ENCODE data around the gene VPS18.

Gene VPS18

GRCh38 chr15:40902605-40903561 is 8.6 kb downstream of the VPS18 start:
- peak; percentile 98 for DNase-seq

GRCh38 chr15:40904552-40905201 is 10.4 kb downstream of the VPS18 start:
- no peak for DNase-seq

GRCh38 chr15:40906091-40906990 is 12.1 kb downstream of the VPS18 start:
- peak; percentile 41 for DNase-seq

GRCh38 chr15:40906991-40907802 is 12.9 kb downstream of the VPS18 start:
- DNase-seq = no peak

GRCh38 chr15:40908095-40908494 is 13.8 kb downstream of the VPS18 start:
- DNase-seq = no peak

- peak; percentile 46 for DNase-seq
Observed at GRCh38 chr15:40909662-40910630, 15.7 kb downstream of the VPS18 start.

GRCh38 chr15:40911141-40911540 is 16.9 kb downstream of the VPS18 start:
- DNase-seq = no peak

GRCh38 chr15:40911693-40912092 is 17.4 kb downstream of the VPS18 start:
- DNase-seq = no peak

- no peak for DNase-seq
Observed at GRCh38 chr15:40912478-40912877, 18.2 kb downstream of the VPS18 start.

- no peak for DNase-seq
Observed at GRCh38 chr15:40914013-40914412, 19.8 kb downstream of the VPS18 start.

- no peak for DNase-seq
Observed at GRCh38 chr15:40914486-40914885, 20.2 kb downstream of the VPS18 start.

GRCh38 chr15:40915116-40915661 is 20.9 kb downstream of the VPS18 start:
- DNase-seq = no peak

- no peak for DNase-seq
Observed at GRCh38 chr15:40915679-40916078, 21.4 kb downstream of the VPS18 start.

GRCh38 chr15:40917585-40917984 is 23.3 kb downstream of the VPS18 start:
- no peak for DNase-seq

- DNase-seq = no peak
Observed at GRCh38 chr15:40918146-40918798, 24.0 kb downstream of the VPS18 start.

- DNase-seq = no peak
Observed at GRCh38 chr15:40918799-40919392, 24.6 kb downstream of the VPS18 start.

- DNase-seq = no peak
Observed at GRCh38 chr15:40921949-40922607, 27.8 kb downstream of the VPS18 start.

GRCh38 chr15:40922608-40923005 is 28.4 kb downstream of the VPS18 start:
- no peak for DNase-seq

- no peak for DNase-seq
Observed at GRCh38 chr15:40923551-40923950, 29.3 kb downstream of the VPS18 start.

All from MV-4-11 (cell line).